ENCODE measurements around the gene RGS21.

GRCh38 chr1:192367436-192367835, 50.6 kb downstream of the RGS21 start:
- no peak for TF ChIP-seq POLR2AphosphoS5 (IDR thresholded peaks at IDR 0.05)
- TF ChIP-seq POLR2A (IDR thresholded peaks at IDR 0.05; ENCODE audit: low read depth): no peak
